HEK293 (cell line): ENCODE measurements around the gene OSGEPL1.

Experiments used
- CTCF ChIA-PET: fragments of 350-600 bp; formaldehyde crosslinking; extraction: SDS; loops from one replicate; lab custom pipeline; 2021; ENCODE audit warnings: antibody characterized with exemption; lab: Yijun Ruan, JAX
- POLR2A ChIA-PET: fragments of 300-600 bp; formaldehyde crosslinking; extraction: SDS; loops from one replicate; lab custom pipeline; 2020; ENCODE audit warnings: antibody characterized with exemption, inconsistent platforms; lab: Yijun Ruan, JAX
- H3K27ac ChIP-seq: fragments of 200-500 bp; sonication (Bioruptor generic); 2 replicates; pipeline ENCODE4 v1.5.1; 2014; ENCODE audit warnings: low read depth, low read length, control low read depth, inconsistent platforms; ENCODE audit errors: extremely low read depth
- H3K36me3 ChIP-seq, 2 experiments: fragments of 200-500 bp in 1 of 2; sonication (Bioruptor generic) in 1 of 2; 1 replicate in 1 of 2; 2 replicates in 1 of 2; pipeline ENCODE4 v1.5.1; 2014 to 2017; ENCODE audit warnings: inconsistent platforms in 2 of 2, low read length in 2 of 2; ENCODE audit not compliant: control insufficient read depth in 2 of 2, insufficient read depth in 1 of 2
- H3K4me1 ChIP-seq: fragments of 200-500 bp; sonication (Bioruptor generic); 2 replicates; pipeline ENCODE4 v1.5.1; 2014; ENCODE audit warnings: mild to moderate bottlenecking, low read length, inconsistent platforms; ENCODE audit not compliant: control insufficient read depth, insufficient read depth
- H3K4me3 ChIP-seq: 2 replicates; pipeline ENCODE4 v1.5.1; 2011; ENCODE audit warnings: low read depth, mild to moderate bottlenecking, control low read depth, low read length, moderate library complexity
- H3K9me3 ChIP-seq: fragments of 200-500 bp; sonication (Bioruptor generic); 2 replicates; pipeline ENCODE4 v1.5.1; 2014; ENCODE audit warnings: low read depth, low read length, inconsistent platforms; ENCODE audit not compliant: control insufficient read depth, insufficient read depth
- GLI2 ChIP-seq: fragments of 450-650 bp; formaldehyde crosslinking; IDR thresholded peaks from 2 replicates; pipeline ENCODE4; 2017; ENCODE audit warnings: missing biosample characterization, missing genetic modification characterization, low read depth, borderline replicate concordance
- KLF8 ChIP-seq: fragments of 450-650 bp; formaldehyde crosslinking; IDR thresholded peaks from 2 replicates; pipeline ENCODE4 v1.5.1; 2016; ENCODE audit warnings: missing biosample characterization, missing genetic modification characterization
- KLF9 ChIP-seq: fragments of 450-650 bp; formaldehyde crosslinking; IDR thresholded peaks from 2 replicates; pipeline ENCODE4 v1.5.1; 2016; ENCODE audit warnings: missing biosample characterization, missing genetic modification characterization, low read depth
- SCRT1 ChIP-seq: fragments of 450-650 bp; formaldehyde crosslinking; IDR thresholded peaks from 2 replicates; pipeline ENCODE4 v1.5.1; 2016; ENCODE audit warnings: missing biosample characterization, missing genetic modification characterization, borderline replicate concordance
- SCRT2 ChIP-seq: fragments of 450-650 bp; formaldehyde crosslinking; IDR thresholded peaks from 2 replicates; pipeline ENCODE4 v1.5.1; 2016; ENCODE audit warnings: missing biosample characterization, missing genetic modification characterization
- TCF7L2 ChIP-seq: IDR thresholded peaks from 2 replicates; pipeline ENCODE4 v1.6.1; 2011; ENCODE audit warnings: low read depth, mild to moderate bottlenecking, inconsistent platforms, low read length, moderate library complexity, borderline replicate concordance
- ZEB2 ChIP-seq: fragments of 450-650 bp; formaldehyde crosslinking; IDR thresholded peaks from 2 replicates; pipeline ENCODE4 v1.5.1; 2016; ENCODE audit warnings: missing biosample characterization, missing genetic modification characterization
- ZFP69B ChIP-seq: fragments of 450-650 bp; formaldehyde crosslinking; IDR thresholded peaks from 2 replicates; pipeline ENCODE4 v1.5.1; 2016; ENCODE audit warnings: missing biosample characterization, missing genetic modification characterization
- ZNF112 ChIP-seq: fragments of 450-650 bp; formaldehyde crosslinking; IDR thresholded peaks from 2 replicates; pipeline ENCODE4 v1.5.0; 2017; ENCODE audit warnings: missing biosample characterization, missing genetic modification characterization
- ZNF16 ChIP-seq: fragments of 450-650 bp; formaldehyde crosslinking; IDR thresholded peaks from 2 replicates; pipeline ENCODE4 v1.5.1; 2016; ENCODE audit warnings: low read depth, missing biosample characterization, missing genetic modification characterization
- ZNF174 ChIP-seq: fragments of 450-650 bp; formaldehyde crosslinking; IDR thresholded peaks from 2 replicates; pipeline ENCODE4 v1.5.0; 2017; ENCODE audit warnings: missing biosample characterization, mild to moderate bottlenecking, missing genetic modification characterization
- ZNF19 ChIP-seq: fragments of 450-650 bp; formaldehyde crosslinking; IDR thresholded peaks from 2 replicates; pipeline ENCODE4; 2016; ENCODE audit warnings: missing biosample characterization, missing genetic modification characterization, low read depth
- ZNF211 ChIP-seq: fragments of 450-650 bp; formaldehyde crosslinking; IDR thresholded peaks from 2 replicates; pipeline ENCODE4 v1.5.1; 2016; ENCODE audit warnings: low read depth, missing biosample characterization, missing genetic modification characterization
- ZNF221 ChIP-seq: fragments of 450-650 bp; formaldehyde crosslinking; IDR thresholded peaks from 2 replicates; pipeline ENCODE4 v1.5.1; 2017; ENCODE audit warnings: missing biosample characterization, missing genetic modification characterization, borderline replicate concordance
- ZNF274 ChIP-seq, 2 experiments: fragments of 200-500 bp in 1 of 2; fragments of 450-650 bp in 1 of 2; sonication (Bioruptor generic) in 1 of 2; formaldehyde crosslinking in 1 of 2; IDR thresholded peaks; 2 replicates each; pipeline versions ENCODE4 v1.5.1 to v1.6.1; 2014 to 2016; ENCODE audit warnings: borderline replicate concordance in 1 of 2, inconsistent platforms in 1 of 2, low read length in 1 of 2, missing biosample characterization in 1 of 2, missing genetic modification characterization in 1 of 2
- ZNF473 ChIP-seq: fragments of 450-650 bp; formaldehyde crosslinking; IDR thresholded peaks from 2 replicates; pipeline ENCODE4 v1.5.1; 2017; ENCODE audit warnings: missing biosample characterization, missing genetic modification characterization
- ZNF514 ChIP-seq: fragments of 450-650 bp; formaldehyde crosslinking; IDR thresholded peaks from 2 replicates; pipeline ENCODE4 v1.5.1; 2016; ENCODE audit warnings: missing biosample characterization, missing genetic modification characterization
- ZNF548 ChIP-seq: fragments of 450-650 bp; formaldehyde crosslinking; IDR thresholded peaks from 2 replicates; pipeline ENCODE4 v1.5.1; 2016; ENCODE audit warnings: missing biosample characterization, missing genetic modification characterization
- ZNF561 ChIP-seq: fragments of 450-650 bp; IDR thresholded peaks from 2 replicates; pipeline ENCODE4 v1.5.1; 2018; ENCODE audit warnings: missing biosample characterization, missing genetic modification characterization, borderline replicate concordance
- ZNF600 ChIP-seq: fragments of 450-650 bp; formaldehyde crosslinking; IDR thresholded peaks from 2 replicates; pipeline ENCODE4 v1.5.1; 2016; ENCODE audit warnings: missing biosample characterization, missing genetic modification characterization
- ZNF626 ChIP-seq: fragments of 450-650 bp; sonication (Bioruptor Pico); formaldehyde crosslinking; IDR thresholded peaks from 2 replicates; pipeline ENCODE4 v1.5.1; 2018; ENCODE audit warnings: missing biosample characterization, missing genetic modification characterization, inconsistent platforms
- ZNF660 ChIP-seq: fragments of 450-650 bp; IDR thresholded peaks from 2 replicates; pipeline ENCODE4 v1.5.1; 2018; ENCODE audit warnings: missing biosample characterization, mild to moderate bottlenecking, missing genetic modification characterization
- ZNF843 ChIP-seq: fragments of 450-650 bp; formaldehyde crosslinking; IDR thresholded peaks from 2 replicates; pipeline ENCODE4 v1.5.1; 2016; ENCODE audit warnings: missing biosample characterization, missing genetic modification characterization
- TF ChIP-seq, protein P1 (sequence below): fragments of 450-650 bp; formaldehyde crosslinking; IDR thresholded peaks from 2 replicates; pipeline ENCODE4 v1.5.1; 2016; ENCODE audit warnings: missing biosample characterization, missing genetic modification characterization
- TF ChIP-seq, protein P2 (sequence below): fragments of 450-650 bp; formaldehyde crosslinking; IDR thresholded peaks from 2 replicates; pipeline ENCODE4 v1.5.1; 2016; ENCODE audit warnings: missing biosample characterization, missing genetic modification characterization
- TF ChIP-seq, protein P3 (sequence below): fragments of 450-650 bp; formaldehyde crosslinking; IDR thresholded peaks from 2 replicates; pipeline ENCODE4 v1.5.1; 2016; ENCODE audit warnings: missing biosample characterization, missing genetic modification characterization, low read depth

The OSGEPL1 gene

DNA sequence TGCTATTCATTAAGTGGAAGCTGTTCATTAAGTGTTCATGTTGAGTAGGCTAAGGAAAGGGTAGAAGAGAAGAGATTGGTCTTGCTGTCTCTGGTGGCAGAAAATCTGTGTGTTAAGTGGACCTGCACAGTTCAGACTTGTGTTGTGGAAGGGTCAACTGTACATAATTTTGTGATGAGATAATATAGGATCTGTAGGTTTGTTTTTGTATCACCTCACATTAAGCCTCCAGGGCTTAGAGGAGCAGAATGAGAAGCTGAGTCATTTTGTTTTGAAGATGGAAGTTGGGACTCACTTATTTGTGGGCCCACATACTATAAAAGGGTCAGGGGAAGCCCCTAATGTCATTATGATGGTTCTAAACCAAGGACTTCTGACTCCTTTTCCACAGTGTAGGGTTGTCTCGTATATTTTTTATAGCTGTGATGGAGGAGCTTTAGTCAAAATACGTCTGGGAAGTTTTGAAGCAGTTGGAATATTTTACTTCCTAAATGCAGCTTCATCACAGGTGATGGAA lies 39.9 kb upstream of the OSGEPL1 start:
- Histone ChIP-seq H3K36me3 (peaks cover 12 to 24% of the 10 kb centered on the region in 2 experiments), H3K9me3 (no peaks in the 10 kb centered on the region), H3K27ac (no peak overlapping the region), H3K4me1 (peaks cover 9% of the 10 kb centered on the region; the same call in 1 of the 2 replicates), H3K4me3 (no peak overlapping the region)
- POLR2A ChIA-PET = no interaction called here
- TF ChIP-seq, protein P1, sequence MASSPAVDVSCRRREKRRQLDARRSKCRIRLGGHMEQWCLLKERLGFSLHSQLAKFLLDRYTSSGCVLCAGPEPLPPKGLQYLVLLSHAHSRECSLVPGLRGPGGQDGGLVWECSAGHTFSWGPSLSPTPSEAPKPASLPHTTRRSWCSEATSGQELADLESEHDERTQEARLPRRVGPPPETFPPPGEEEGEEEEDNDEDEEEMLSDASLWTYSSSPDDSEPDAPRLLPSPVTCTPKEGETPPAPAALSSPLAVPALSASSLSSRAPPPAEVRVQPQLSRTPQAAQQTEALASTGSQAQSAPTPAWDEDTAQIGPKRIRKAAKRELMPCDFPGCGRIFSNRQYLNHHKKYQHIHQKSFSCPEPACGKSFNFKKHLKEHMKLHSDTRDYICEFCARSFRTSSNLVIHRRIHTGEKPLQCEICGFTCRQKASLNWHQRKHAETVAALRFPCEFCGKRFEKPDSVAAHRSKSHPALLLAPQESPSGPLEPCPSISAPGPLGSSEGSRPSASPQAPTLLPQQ = peak; percentile 72
- peak; percentile 42; the same call in 1 of the 2 replicates for TF ChIP-seq ZNF600 (tag by site-specific recombination)
- peak; percentile 47; the same call in 1 of the 2 replicates for TF ChIP-seq ZFP69B (tag by site-specific recombination)
- no peak for TF ChIP-seq ZNF660 (tag by site-specific recombination)
- CTCF ChIA-PET = interaction anchor here (0.7 to 1.7 kb wide), 4 partner anchors 9 to 261 kb away, joined by 3 to 4 read pairs (median 3); no protein-coding TSS in a partner anchor

DNA sequence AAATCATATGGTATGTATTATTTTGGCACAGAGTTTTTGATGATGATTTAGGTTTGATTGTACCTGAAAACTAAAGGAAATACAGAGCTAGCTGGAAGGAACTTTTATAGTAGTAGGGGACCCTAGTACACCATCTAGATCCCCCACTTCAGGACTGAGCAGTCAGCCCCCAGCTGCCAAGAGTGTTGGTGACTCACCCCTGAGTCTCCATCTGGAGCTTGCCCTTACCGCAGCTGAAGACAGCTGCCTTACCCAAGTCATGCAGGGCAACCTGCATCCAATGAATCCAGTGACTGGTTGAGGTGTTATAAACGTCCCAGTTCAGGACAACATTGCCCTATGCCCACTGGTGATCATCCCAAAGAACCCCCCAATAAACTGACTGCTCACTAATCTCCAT lies 36.9 kb upstream of the OSGEPL1 start:
- Histone ChIP-seq H3K27ac (no peak overlapping the region), H3K4me3 (no peak overlapping the region)
- no peak for TF ChIP-seq ZNF660 (tag by site-specific recombination)
- no peak for TF ChIP-seq ZNF211 (tag by site-specific recombination)
- no peak for TF ChIP-seq KLF8 (tag by site-specific recombination)
- TF ChIP-seq TCF7L2 = no peak
- no peak for TF ChIP-seq ZNF514 (tag by site-specific recombination)
- TF ChIP-seq ZNF174 (tag by site-specific recombination) = no peak
- TF ChIP-seq ZNF843 (tag by site-specific recombination) = no peak
- no peak for TF ChIP-seq ZNF19 (tag by site-specific recombination)
- TF ChIP-seq ZNF112 (tag by site-specific recombination) = no peak
- TF ChIP-seq ZNF561 = no peak
- TF ChIP-seq ZNF626 = no peak
- TF ChIP-seq ZNF473 = no peak
- TF ChIP-seq, protein P2, sequence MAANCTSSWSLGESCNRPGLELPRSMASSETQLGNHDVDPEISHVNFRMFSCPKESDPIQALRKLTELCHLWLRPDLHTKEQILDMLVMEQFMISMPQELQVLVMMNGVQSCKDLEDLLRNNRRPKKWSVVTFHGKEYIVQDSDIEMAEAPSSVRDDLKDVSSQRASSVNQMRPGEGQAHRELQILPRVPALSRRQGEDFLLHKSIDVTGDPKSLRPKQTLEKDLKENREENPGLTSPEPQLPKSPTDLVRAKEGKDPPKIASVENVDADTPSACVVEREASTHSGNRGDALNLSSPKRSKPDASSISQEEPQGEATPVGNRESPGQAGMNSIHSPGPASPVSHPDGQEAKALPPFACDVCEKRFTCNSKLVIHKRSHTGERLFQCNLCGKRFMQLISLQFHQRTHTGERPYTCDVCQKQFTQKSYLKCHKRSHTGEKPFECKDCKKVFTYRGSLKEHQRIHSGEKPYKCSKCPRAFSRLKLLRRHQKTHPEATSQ = no peak
- TF ChIP-seq ZNF16 = no peak
- no peak for TF ChIP-seq ZEB2
- TF ChIP-seq, all 188 proteins: peak for 0
- Histone ChIP-seq H3K4me1 (peaks cover 9% of the 10 kb centered on the region; the same call in 1 of the 2 replicates), H3K36me3 (peaks cover 15 to 40% of the 10 kb centered on the region in 2 experiments; a peak in 2 of 3 replicates), H3K9me3 (no peaks in the 10 kb centered on the region)
- POLR2A ChIA-PET = no interaction called here
- CTCF ChIA-PET = interaction anchor here (0.9 to 2.4 kb wide), 6 partner anchors 10 to 273 kb away, joined by 4 to 14 read pairs (median 6); no protein-coding TSS in a partner anchor

DNA sequence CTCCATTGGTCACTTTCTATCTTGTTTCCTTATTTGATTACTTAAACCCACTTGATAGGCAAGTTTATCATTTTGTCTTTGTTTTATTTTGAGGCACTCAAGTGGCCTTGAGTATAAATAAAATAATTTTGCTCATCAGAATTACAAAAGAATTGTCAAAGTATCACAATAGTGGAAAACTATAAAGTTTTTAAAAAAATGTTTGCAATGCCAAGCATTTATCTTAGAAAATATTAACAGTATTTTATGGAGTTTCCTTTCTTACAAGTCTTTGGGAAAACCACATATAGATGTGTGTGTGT lies 36.4 kb upstream of the OSGEPL1 start:
- POLR2A ChIA-PET = interaction anchor here (0.6 to 0.7 kb wide), 2 partner anchors 127 to 1879 kb away, joined by 4 to 5 read pairs; no protein-coding TSS in a partner anchor
- no peak overlapping the region for H3K4me3 ChIP-seq
- no peak for TF ChIP-seq ZNF548 (tag by site-specific recombination)
- no peak for TF ChIP-seq KLF9
- no peak for TF ChIP-seq ZNF274 (IDR thresholded peaks at IDR 0.05; ENCODE audit: low read length)
- TF ChIP-seq ZNF274 (tag by site-specific recombination; IDR thresholded peaks at IDR 0.05; ENCODE audit: borderline replicate concordance) = no peak
- TF ChIP-seq ZNF221 = no peak
- no peak for TF ChIP-seq SCRT2 (tag by site-specific recombination)
- no peak for TF ChIP-seq SCRT1 (tag by site-specific recombination)
- TF ChIP-seq GLI2 (tag by site-specific recombination) = no peak
- TF ChIP-seq, protein P3, sequence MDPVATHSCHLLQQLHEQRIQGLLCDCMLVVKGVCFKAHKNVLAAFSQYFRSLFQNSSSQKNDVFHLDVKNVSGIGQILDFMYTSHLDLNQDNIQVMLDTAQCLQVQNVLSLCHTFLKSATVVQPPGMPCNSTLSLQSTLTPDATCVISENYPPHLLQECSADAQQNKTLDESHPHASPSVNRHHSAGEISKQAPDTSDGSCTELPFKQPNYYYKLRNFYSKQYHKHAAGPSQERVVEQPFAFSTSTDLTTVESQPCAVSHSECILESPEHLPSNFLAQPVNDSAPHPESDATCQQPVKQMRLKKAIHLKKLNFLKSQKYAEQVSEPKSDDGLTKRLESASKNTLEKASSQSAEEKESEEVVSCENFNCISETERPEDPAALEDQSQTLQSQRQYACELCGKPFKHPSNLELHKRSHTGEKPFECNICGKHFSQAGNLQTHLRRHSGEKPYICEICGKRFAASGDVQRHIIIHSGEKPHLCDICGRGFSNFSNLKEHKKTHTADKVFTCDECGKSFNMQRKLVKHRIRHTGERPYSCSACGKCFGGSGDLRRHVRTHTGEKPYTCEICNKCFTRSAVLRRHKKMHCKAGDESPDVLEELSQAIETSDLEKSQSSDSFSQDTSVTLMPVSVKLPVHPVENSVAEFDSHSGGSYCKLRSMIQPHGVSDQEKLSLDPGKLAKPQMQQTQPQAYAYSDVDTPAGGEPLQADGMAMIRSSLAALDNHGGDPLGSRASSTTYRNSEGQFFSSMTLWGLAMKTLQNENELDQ (tag by site-specific recombination) = no peak
- TF ChIP-seq, all 188 proteins: peak for 0
- CTCF ChIA-PET = interaction anchor here (0.6 to 2.4 kb wide), 17 partner anchors 9 to 491 kb away, joined by 3 to 14 read pairs (median 4); partner anchors contain the start of gene MSTN
- Histone ChIP-seq H3K4me1 (peaks cover 9% of the 10 kb centered on the region; the same call in 1 of the 2 replicates), H3K36me3 (peaks cover 21 to 44% of the 10 kb centered on the region in 2 experiments), H3K27ac (no peak overlapping the region), H3K9me3 (no peaks in the 10 kb centered on the region)
